ENCODE measurements around the gene ZCWPW1.
"Not testable (repeated sequence)": the region's sequence is repeated elsewhere in the genome, so short reads cannot be mapped to it uniquely, and the experiment has no call there.

Gene ZCWPW1

GRCh38 chr7:100380196-100380595 lies 48.3 kb downstream of the ZCWPW1 start:
- Mint-ChIP-seq H3K36me3 (peaks cover 2% of the 10 kb centered on the region), H3K9me3 (no peaks in the 10 kb centered on the region), H3K27me3 (no peaks in the 10 kb centered on the region), H3K27ac (no peak overlapping the region), H3K4me1 (peaks cover 6% of the 10 kb centered on the region), H3K4me3 (no peak overlapping the region)

- Mint-ChIP-seq H3K27ac (no peak overlapping the region), H3K4me1 (peaks cover 9% of the 10 kb centered on the region), H3K4me3 (no peak overlapping the region), H3K9me3 (no peaks in the 10 kb centered on the region), H3K27me3 (no peaks in the 10 kb centered on the region), H3K36me3 (peaks cover 2% of the 10 kb centered on the region)
These were observed 50.3 kb downstream of the ZCWPW1 start for GRCh38 chr7:100378114-100378755.

- Mint-ChIP-seq H3K36me3 (peaks cover 2% of the 10 kb centered on the region), H3K27me3 (no peaks in the 10 kb centered on the region), H3K4me3 (no peak overlapping the region), H3K4me1 (peaks cover 15% of the 10 kb centered on the region), H3K9me3 (no peaks in the 10 kb centered on the region), H3K27ac (no peak overlapping the region)
These were observed 52.4 kb downstream of the ZCWPW1 start for GRCh38 chr7:100376066-100376465.

GRCh38 chr7:100374601-100375000 lies 53.9 kb downstream of the ZCWPW1 start:
- Mint-ChIP-seq H3K27me3 (no peaks in the 10 kb centered on the region), H3K9me3 (no peaks in the 10 kb centered on the region), H3K4me1 (peaks cover 16% of the 10 kb centered on the region), H3K36me3 (peaks cover 2% of the 10 kb centered on the region), H3K27ac (no peak overlapping the region), H3K4me3 (no peak overlapping the region)

- H3K4me1 Mint-ChIP-seq = peaks cover 16% of the 10 kb centered on the region
These were observed 54.5 kb downstream of the ZCWPW1 start for GRCh38 chr7:100373870-100374598.

GRCh38 chr7:100373261-100373831 lies 55.2 kb downstream of the ZCWPW1 start, which contains the start of gene PILRA:
Gene PILRA (plus strand): TSS chr7:100373487. CDS start chr7:100373657, 170 bp downstream.
- no peaks in the 10 kb centered on the region for H3K27me3 Mint-ChIP-seq
- H3K4me3 Mint-ChIP-seq = no peak within 1 kb of the TSS
- H3K27ac Mint-ChIP-seq = peak within 1 kb of the TSS; percentile 23
- no peaks in the 10 kb centered on the region for H3K9me3 Mint-ChIP-seq
- H3K4me1 Mint-ChIP-seq = peaks cover 16% of the 10 kb centered on the region
- peaks cover 1% of the 10 kb centered on the region for H3K36me3 Mint-ChIP-seq

More at GRCh38 chr7:100373870-100374598, 54.5 kb downstream of the ZCWPW1 start:
- not testable (repeated sequence) for H3K9me3 Mint-ChIP-seq, H3K27me3 Mint-ChIP-seq, H3K27ac Mint-ChIP-seq, H3K4me3 Mint-ChIP-seq, H3K36me3 Mint-ChIP-seq

GRCh38 chr7:100372694-100373093 lies 55.8 kb downstream of the ZCWPW1 start:
- no peaks in the 10 kb centered on the region for H3K9me3 Mint-ChIP-seq
- H3K36me3 Mint-ChIP-seq = peaks cover under 1% of the 10 kb centered on the region
- H3K4me3 Mint-ChIP-seq = no peak overlapping the region
- H3K4me1 Mint-ChIP-seq = peaks cover 17% of the 10 kb centered on the region
- H3K27ac Mint-ChIP-seq = peak overlapping the region; percentile 23
- no peaks in the 10 kb centered on the region for H3K27me3 Mint-ChIP-seq

GRCh38 chr7:100372256-100372655 lies 56.2 kb downstream of the ZCWPW1 start:
- H3K4me1 Mint-ChIP-seq = peaks cover 21% of the 10 kb centered on the region
- peaks cover 4% of the 10 kb centered on the region for H3K36me3 Mint-ChIP-seq
- H3K9me3 Mint-ChIP-seq = no peaks in the 10 kb centered on the region
- peak overlapping the region; percentile 23 for H3K27ac Mint-ChIP-seq
- no peak overlapping the region for H3K4me3 Mint-ChIP-seq
- H3K27me3 Mint-ChIP-seq = no peaks in the 10 kb centered on the region

- no peak overlapping the region for H3K4me3 Mint-ChIP-seq
- H3K4me1 Mint-ChIP-seq = peaks cover 24% of the 10 kb centered on the region
- no peaks in the 10 kb centered on the region for H3K27me3 Mint-ChIP-seq
- peaks cover 6% of the 10 kb centered on the region for H3K36me3 Mint-ChIP-seq
- H3K27ac Mint-ChIP-seq = no peak overlapping the region
- H3K9me3 Mint-ChIP-seq = no peaks in the 10 kb centered on the region
These were observed 56.8 kb downstream of the ZCWPW1 start for GRCh38 chr7:100371561-100372171.

- Mint-ChIP-seq H3K4me3 (no peak overlapping the region), H3K27ac (no peak overlapping the region), H3K4me1 (peaks cover 33% of the 10 kb centered on the region), H3K9me3 (no peaks in the 10 kb centered on the region), H3K27me3 (no peaks in the 10 kb centered on the region), H3K36me3 (peaks cover 8% of the 10 kb centered on the region)
These were observed 57.8 kb downstream of the ZCWPW1 start for GRCh38 chr7:100370746-100371145.

GRCh38 chr7:100370303-100370702 lies 58.2 kb downstream of the ZCWPW1 start:
- Mint-ChIP-seq H3K27ac (no peak overlapping the region), H3K4me1 (peaks cover 38% of the 10 kb centered on the region), H3K4me3 (no peak overlapping the region), H3K9me3 (no peaks in the 10 kb centered on the region), H3K27me3 (no peaks in the 10 kb centered on the region), H3K36me3 (peaks cover 8% of the 10 kb centered on the region)

- Mint-ChIP-seq H3K27ac (no peak overlapping the region), H3K36me3 (peaks cover 12% of the 10 kb centered on the region), H3K27me3 (no peaks in the 10 kb centered on the region), H3K4me1 (peaks cover 38% of the 10 kb centered on the region), H3K4me3 (no peak overlapping the region), H3K9me3 (no peaks in the 10 kb centered on the region)
These were observed 59.4 kb downstream of the ZCWPW1 start for GRCh38 chr7:100369105-100369504.

GRCh38 chr7:100367676-100368613 lies 60.6 kb downstream of the ZCWPW1 start:
- peaks cover 19% of the 10 kb centered on the region for H3K36me3 Mint-ChIP-seq
- H3K9me3 Mint-ChIP-seq = no peaks in the 10 kb centered on the region
- H3K4me1 Mint-ChIP-seq = peaks cover 38% of the 10 kb centered on the region
- no peak overlapping the region for H3K27ac Mint-ChIP-seq
- H3K27me3 Mint-ChIP-seq = no peaks in the 10 kb centered on the region
- no peak overlapping the region for H3K4me3 Mint-ChIP-seq

- Mint-ChIP-seq H3K27ac (peak overlapping the region; percentile 85), H3K4me1 (peaks cover 34% of the 10 kb centered on the region), H3K36me3 (peaks cover 20% of the 10 kb centered on the region), H3K27me3 (no peaks in the 10 kb centered on the region), H3K9me3 (no peaks in the 10 kb centered on the region), H3K4me3 (no peak overlapping the region)
These were observed 61.3 kb downstream of the ZCWPW1 start for GRCh38 chr7:100367251-100367620.

All from activated naive CD4-positive, alpha-beta T cell treated with anti-CD3 and anti-CD28 coated beads, Interleukin-2, amount 50 U/mL, for 24 hours (primary cell).